GM19193 (cell line): ENCODE measurements around the gene NTRK1.

ENCODE experiments used
- POLR2A ChIP-seq: IDR thresholded peaks from 4 replicates; pipeline ENCODE4 v1.6.1; 2011; ENCODE audit not compliant: insufficient read depth, insufficient read length; ENCODE audit errors: extremely low read depth

The NTRK1 gene

DNA sequence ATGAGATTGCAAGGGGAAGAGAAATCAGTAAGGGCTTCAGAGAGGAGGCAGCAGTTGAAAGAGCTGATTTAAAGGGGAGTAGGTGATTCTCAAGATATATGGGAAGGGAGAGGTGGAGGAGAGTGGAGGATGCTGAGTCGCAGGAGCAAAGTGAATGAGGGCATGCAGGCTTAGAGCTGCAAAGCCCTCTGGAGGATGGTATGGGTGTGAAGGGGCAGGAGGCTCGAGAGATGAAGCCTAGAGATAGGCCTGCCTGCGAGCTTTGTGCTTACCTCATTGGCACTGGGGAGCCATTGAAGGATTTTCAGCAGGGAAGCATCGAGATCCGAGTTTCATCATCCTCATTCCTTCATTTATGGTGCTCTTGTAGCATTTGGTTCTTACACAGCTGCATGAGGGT lies 28.2 kb upstream of the NTRK1 start:
- TF ChIP-seq POLR2A, result no peak

DNA sequence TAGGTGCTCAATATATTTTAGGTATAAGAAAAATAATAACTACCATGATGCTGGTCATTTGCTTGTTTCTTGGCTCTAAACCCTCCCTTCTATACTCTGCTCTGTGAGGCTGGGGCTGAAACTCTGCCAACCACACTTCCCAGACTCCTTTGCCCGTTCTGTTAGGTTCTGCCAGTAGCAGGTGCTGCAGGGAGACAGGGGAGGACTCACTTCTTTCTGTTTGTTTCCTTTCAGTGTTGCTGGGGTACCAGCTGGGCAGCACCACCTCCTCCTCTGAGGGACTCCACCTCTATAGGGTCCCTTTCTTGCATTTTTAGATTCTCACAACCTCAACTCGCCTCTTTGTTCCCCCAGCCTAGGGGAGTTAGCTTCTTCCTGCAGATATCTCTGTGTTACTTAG lies 27.1 kb upstream of the NTRK1 start:
- TF ChIP-seq POLR2A, result no peak

DNA sequence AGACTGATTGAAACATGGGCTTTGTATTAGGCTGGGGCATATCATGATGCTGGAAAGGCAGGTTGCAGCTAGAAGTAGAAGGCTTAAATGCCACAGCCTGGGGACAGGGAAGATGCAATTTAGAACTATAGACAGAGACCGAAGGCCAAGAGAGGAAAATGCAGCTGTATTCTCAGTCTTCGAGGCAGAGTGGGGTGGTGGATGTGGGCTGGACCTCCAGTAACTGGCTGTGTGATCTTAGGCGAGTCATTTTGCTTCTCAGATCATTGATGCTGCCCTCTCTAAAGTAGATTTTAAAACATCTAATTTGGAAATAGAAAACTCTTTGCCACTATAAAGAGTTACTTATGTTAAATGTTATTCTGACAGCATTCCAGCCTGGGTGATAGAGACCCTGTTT lies 26.3 kb upstream of the NTRK1 start:
- no peak for TF ChIP-seq POLR2A

DNA sequence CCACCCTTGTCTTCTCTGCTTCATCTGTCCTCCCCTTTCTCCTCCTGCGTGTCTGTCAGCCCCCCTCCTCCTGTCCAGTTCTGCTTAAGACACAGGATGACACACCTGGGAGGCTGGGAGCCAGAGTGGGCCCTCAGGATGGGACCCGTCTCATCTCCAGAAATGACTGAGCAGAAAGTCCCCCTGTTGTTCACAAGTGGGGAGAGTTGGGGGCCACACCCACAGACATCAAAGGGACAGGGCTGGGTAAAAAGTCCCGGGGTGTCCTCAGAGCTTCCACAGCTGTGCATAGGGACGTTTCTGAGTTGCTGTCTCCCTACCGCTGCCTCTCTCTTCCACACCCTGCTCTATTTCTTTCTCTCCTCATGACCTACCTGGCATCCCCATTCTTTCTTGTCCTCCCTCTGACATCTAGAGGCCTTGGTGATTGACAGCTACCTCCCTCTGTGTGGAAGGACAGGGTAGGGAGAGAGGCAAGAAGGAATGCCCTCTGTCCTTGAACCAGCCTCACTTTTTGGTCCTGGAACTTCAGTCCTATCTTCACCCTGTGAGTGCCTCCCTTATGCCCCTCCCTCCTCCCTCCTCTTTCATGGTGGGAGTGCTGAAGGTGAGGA lies 24.5 kb upstream of the NTRK1 start:
- TF ChIP-seq POLR2A, result no peak

DNA sequence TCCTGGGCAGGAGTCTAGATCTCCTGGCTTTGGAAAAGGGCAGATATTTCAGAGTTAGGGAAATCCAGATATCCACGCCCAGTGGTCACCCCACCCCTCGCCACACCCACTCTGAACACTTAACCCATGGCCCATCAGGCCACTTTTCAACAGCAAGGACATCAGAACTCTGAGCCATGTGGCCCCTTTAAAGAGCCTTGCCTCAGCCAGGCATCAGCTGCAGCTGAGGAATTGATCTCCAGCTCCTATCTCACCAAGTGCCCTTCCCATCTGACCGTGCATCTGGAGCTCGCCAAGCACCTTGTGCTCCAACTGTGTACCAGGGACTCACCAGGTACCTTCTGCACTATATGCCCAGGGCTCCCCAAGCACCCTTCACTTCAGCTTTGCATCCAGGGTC lies 23.8 kb upstream of the NTRK1 start:
- TF ChIP-seq POLR2A, result no peak

DNA sequence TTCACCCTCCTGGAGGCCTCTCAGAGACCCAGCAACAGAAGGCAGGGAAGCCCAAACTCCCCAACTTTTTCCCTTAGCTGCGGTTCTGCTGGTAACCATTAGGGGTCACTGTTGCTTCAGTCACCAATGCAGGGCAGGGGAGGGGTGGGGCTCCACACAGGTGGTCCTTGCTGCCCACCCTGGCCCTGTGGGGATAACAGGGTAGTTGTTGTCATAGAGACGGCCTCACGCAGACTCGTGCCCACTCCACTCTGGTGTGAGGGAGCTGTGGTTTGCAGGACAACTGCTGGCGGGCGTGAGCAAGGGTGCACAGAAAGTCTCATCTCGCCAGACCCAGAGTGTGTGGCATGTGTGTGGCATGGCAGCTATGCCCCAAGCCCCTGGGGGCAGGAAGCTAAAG lies 21.7 kb upstream of the NTRK1 start:
- no peak for TF ChIP-seq POLR2A

DNA sequence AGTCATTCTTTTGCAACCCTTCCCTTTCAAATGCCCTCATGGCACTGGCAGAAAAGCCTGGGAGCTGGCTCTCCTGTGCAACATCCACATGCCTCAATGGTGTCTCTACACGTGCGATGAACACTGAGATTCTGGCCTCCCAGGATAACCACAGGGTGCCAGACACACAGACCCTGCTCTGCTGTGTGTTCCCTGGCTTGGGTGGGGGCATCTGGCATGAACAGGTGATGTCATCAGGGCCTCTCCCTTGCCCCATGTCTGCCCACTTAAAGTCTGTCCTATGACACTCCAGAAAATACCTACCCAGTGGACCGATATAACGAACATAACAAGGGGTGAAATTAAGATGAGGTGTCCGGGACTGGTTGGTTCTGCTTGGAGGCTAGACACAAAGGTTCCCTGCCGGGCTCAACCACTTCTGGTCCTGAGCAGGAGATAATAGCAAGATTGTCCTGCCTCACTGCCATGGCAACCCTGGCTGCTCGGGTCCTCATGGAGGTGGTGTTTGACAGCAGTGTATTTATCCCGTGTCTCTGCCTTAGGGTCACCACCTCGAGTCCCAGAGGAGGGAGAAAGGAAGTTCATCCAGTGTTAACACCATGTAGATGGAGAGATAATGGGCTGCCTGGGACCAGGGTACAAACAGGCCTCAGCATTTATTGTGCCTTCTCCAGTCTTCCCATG lies 21.1 kb upstream of the NTRK1 start:
- no peak for TF ChIP-seq POLR2A

DNA sequence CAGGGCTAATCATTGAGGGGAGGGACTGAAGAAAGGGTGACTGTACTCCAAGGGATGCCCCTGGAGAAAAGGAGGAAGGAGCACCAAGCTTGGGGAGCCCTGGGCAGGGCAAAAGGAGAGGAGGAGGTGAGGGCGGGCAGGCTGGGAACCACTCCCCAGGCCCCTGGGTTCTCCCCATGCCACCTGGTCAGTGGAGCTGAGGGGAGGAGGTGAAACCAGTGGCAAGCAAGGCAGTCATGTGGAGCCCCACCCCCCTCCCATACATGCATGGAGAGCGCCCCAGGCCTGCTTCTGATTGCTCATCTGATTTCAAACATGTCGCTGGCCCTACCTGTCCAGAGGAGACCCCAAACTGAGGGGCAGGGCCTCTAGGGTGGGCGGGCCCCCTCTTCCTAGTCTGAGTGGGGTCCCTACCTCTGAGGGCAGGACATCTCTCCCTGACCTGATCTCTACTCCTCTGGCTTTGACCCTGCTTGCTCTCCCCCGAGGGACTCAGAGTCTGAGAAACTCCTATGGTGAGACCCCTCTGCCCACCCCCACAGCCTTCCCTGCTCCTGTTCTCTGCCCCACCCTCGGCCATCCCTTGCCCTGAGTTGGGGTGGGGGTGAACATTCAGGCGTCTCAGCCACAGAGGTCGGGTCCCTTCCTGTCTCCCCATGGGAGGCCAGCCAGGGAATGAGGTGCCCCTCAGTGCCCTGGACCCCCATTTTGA lies 20.3 kb upstream of the NTRK1 start:
- no peak for TF ChIP-seq POLR2A

DNA sequence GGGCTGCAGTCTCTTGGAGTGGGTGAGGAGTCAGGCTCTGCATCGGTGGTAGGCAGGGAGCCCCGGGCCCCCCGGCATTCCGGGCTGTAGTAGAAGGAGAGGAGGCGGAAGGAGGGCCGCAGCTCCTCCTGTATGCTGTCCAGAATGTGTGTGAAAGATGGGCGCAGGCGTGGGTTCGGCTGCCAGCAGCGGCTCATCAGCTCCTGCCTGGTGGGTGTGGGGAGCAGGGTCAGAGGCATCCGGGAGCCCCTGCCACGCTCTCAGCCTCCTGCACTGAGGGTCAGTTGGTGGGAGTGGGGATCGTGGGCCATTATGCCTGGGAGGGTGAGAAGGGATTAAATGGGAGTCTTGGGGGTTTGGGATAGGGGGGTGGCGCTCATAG lies 19.8 kb upstream of the NTRK1 start:
- no peak for TF ChIP-seq POLR2A

DNA sequence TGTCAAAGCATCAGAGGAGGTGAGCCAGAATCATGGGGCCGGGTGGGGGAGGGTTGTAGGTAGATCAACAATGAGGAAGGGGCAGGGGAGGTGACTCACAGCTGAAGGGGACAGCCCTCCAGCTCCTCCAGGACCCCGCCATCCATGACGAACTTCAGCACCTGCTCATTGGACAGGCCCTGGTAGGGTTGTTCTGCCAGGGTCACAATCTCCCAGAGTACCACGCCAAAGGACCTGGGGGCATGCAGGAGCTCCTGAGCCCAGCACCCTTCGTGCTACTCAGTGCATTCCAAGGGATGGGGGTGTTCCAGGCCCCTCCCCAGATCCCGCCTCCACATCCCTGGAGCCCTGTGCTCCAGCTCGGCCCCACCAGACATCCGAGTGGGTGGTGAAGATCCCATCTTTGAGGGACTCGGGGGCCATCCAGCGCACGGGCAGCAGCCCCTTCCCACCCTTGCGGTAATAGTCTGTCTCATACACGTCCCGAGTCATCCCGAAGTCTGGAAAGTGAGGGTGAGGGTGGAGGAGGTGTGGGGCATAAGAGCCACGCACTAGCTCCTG lies 19.3 kb upstream of the NTRK1 start:
- no peak for TF ChIP-seq POLR2A

DNA sequence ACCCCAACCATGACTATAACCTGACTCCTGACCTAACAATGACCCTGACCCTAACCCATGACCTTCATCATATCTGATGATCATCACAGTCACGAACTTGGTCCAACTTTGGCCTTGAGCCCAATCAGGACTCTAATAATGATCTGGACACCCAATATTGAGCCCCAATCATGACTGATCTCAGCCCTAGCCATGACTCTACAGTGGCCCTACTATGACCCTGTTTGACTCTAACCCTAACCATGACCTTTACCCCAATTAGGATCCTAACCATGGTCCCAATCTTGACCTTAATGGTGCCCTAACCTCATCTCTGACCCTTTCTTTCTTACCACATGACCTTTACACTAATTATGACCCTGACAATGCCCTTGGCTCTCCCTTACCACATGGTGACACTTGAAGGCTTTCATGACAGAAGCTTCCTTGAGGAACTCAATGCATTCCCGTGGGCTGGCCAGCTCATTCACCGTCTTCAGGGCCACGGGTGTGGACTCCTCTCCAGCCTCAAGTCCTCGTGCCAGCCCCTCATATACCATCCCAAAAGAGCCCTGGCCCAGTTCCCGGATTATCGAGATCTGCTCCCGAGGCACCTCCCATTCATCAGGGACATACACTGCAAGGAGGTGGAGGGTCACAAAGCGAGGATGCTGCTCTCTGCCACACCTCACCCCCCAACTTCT lies 17.9 kb upstream of the NTRK1 start:
- no peak for TF ChIP-seq POLR2A

DNA sequence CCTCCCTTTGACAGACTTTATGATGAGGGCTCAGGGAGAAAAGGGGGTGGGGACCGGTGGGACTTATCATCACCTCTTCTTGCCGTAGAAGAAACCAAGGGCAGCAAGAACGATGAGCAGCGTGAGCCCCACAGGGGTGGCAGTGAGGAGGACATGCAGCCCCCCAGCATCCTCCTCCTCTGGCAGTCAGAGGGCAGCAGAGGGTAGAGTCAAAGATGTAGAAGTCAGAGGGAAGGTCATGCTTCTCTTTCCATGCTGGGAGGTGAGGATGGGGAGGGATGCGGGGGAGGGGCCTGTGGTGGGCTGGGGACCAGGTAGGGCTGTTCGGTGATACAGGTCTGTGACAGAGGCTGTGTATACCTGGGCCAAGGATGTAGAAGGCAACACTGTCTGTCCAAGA lies 16.6 kb upstream of the NTRK1 start:
- TF ChIP-seq POLR2A, result no peak

DNA sequence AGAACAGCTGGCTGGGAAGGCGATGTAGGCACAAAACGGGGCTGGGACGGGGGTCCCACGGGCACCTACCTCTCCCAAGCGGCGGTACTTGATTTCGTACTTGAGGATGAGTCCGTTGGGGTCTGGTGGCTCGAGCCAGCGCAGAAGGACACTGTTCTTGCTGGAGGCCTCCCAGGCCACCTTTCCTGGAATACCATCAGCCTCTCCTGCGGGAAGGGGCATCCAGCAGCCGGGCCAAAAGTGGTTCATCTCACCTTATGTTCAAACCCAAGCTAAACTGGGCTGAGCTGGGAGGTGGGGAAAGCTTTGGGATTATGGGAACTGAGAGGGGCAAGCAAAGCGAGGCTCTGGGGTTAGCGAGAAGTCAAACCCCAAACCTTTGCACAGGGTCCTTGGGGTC lies 16.0 kb upstream of the NTRK1 start:
- TF ChIP-seq POLR2A, result no peak

DNA sequence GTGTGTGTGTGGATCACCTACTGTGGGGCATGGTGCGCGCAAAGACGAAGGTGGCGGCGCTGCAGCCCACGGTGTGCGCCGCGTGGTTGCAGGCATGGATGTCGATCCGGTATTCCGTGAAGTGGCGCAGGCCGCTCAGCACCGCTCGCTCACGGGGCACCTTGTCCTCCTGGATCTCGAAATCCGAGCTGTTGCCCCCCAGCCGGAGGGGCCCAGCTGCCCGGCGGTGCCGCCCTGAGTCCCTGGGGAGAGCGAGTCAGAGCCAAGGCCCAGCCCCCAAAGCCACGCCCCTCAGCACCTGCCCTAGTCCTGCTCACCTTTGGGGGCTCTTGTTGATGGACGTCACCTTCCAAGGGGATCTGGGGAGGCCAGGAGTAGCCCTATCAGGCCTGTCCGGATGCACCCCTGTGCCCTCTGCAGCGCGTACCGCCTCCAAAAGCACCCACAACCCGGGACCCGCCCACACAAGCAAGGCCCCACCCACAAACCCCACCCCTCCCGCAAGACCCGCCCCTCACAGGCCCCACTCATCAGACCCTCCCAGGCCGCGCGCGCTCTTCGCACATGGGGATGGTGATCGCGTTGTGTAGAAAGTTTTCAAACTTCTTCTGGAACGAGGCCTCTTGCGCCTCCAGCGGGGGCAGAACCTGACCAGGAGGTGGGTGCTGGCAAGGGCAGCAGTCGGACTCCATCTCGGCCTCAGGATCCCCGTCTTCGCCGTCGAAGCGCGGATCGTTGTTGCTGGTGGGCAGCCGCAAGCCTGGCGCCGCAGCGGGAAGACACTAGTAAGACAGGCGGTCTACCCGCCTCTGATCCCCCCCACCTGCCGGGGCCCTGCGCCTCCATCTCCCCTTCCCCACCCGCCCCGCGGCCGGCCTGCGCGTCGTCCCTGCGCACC lies 15.4 kb upstream of the NTRK1 start:
- no peak for TF ChIP-seq POLR2A
